ENCODE data around the gene CD36.

- TF ChIP-seq TAF1 (IDR thresholded peaks at IDR 0.05; ENCODE audit: borderline replicate concordance, insufficient read depth, low read length) = no peak
- TF ChIP-seq POLR2AphosphoS5 (IDR thresholded peaks at IDR 0.05; ENCODE audit: low read depth, low read length) = no peak
Observed at GRCh38 chr7:80635533-80635932, 2.9 kb upstream of the CD36 start.

All from PFSK-1 (cell line).